H1 (cell line): ENCODE results near the gene CHST8. TPM values are rescaled to one million over a fixed set of nuclear protein-coding genes. Genes with fewer than 3 reads are reported as not detected.

Experiments
- BACH1 ChIP-seq: IDR thresholded peaks from 2 replicates; pipeline ENCODE4 v1.6.1; 2012; ENCODE audit warnings: low read length, improper control_type of control experiment
- BCL11A ChIP-seq, 2 experiments: IDR thresholded peaks; one replicate each; pipeline ENCODE4 v1.6.1; 2011; ENCODE audit warnings: low read depth in 2 of 2, low read length in 2 of 2, mild to moderate bottlenecking in 2 of 2
- CHD7 ChIP-seq: fragments of 300-600 bp; sonication (generic); IDR thresholded peaks from 2 replicates; pipeline ENCODE4 v1.7.1; 2012; ENCODE audit warnings: low read length, moderate library complexity, mild to moderate bottlenecking, inconsistent platforms; ENCODE audit not compliant: insufficient replicate concordance
- CTBP2 ChIP-seq: IDR thresholded peaks from 2 replicates; pipeline ENCODE4 v1.7.0; 2011; ENCODE audit warnings: borderline replicate concordance, mild to moderate bottlenecking, moderate library complexity, mixed read lengths, low read length; ENCODE audit not compliant: insufficient read depth, insufficient read length
- polyA plus RNA-seq, 7 experiments: library from polyadenylated mRNA; depleted of rRNA in 3 of 7; stranded (reverse) in 5 of 7; unstranded in 2 of 7; fragments of >200 nt in 5 of 7; fragments of 200-250 nt in 2 of 7; gene quantifications; 1 replicate in 5 of 7; 2 replicates in 1 of 7; 4 replicates in 1 of 7; pipeline versions ENCODE4 v1.2.1 to v1.2.3, GENCODE V29; 2011 to 2013; ENCODE audit warnings: missing spikeins in 2 of 7, mixed read lengths in 2 of 7
- total RNA-seq: library from RNA; stranded (reverse); fragmentation: NEBNext Ultra II Directional; extraction: Animal tissue kit (Norgen Biotek cat#: 25700); gene quantifications from 2 replicates; pipeline ENCODE4 v1.2.1, GENCODE V29; 2021
- TF ChIP-seq, protein P1 (sequence below): IDR thresholded peaks from 2 replicates; pipeline ENCODE4 v1.6.1; 2011; ENCODE audit warnings: low read depth, mild to moderate bottlenecking, low read length; ENCODE audit not compliant: insufficient read depth
- TF ChIP-seq, protein P2 (sequence below): IDR thresholded peaks from 2 replicates; pipeline ENCODE4 v1.6.1; 2012; ENCODE audit warnings: low read length, inconsistent platforms

The CHST8 gene
- total and polyA plus RNA-seq, 2 of the 8 experiments (the other 6 are each of a cell fraction or from before 2014, with no cell fraction given) = 10.8 to 28.2 TPM

DNA sequence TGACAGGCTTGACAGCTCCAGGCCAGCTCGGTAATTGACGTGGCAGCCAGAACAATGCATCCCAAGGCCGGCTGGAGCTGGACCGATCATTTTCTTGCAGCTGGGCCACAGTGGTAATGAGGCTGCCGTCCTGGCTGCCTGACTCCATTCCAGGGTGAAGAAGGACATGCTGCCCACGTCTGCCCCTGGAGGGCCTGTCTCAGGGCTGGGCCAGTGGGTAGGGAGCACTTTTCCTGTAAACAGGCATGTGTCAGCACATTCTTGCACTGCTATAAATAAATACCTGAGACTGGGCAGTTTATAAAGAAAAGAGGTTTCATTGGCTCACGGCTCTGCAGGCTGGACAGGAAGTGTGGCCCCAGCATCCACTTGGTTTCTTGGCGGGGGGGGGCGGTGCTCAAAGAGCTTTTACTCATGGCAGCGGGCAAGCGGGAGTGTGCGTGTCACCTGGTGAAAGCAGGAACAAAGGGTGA, 136.8 kb downstream of the CHST8 start (continued):
- TF ChIP-seq CHD7 (no peak), BCL11A (IDR thresholded peaks at IDR 0.05; ENCODE audit: low read depth in 2 of 2, low read length in 2 of 2) (no peak), CTBP2 (no peak), BACH1 (no peak)
- TF ChIP-seq, protein P1, sequence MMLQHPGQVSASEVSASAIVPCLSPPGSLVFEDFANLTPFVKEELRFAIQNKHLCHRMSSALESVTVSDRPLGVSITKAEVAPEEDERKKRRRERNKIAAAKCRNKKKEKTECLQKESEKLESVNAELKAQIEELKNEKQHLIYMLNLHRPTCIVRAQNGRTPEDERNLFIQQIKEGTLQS = no peak
- TF ChIP-seq, protein P2, sequence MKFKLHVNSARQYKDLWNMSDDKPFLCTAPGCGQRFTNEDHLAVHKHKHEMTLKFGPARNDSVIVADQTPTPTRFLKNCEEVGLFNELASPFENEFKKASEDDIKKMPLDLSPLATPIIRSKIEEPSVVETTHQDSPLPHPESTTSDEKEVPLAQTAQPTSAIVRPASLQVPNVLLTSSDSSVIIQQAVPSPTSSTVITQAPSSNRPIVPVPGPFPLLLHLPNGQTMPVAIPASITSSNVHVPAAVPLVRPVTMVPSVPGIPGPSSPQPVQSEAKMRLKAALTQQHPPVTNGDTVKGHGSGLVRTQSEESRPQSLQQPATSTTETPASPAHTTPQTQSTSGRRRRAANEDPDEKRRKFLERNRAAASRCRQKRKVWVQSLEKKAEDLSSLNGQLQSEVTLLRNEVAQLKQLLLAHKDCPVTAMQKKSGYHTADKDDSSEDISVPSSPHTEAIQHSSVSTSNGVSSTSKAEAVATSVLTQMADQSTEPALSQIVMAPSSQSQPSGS = no peak
